HG02870 (cell line): Measurements from ENCODE around the gene HDLBP.

Experiments
- ATAC-seq: cut with Tn5 transposase; IDR thresholded peaks from one replicate; pipeline ENCODE4 v1.9.1; 2021; ENCODE audit warnings: mild to moderate bottlenecking, moderate library complexity; ENCODE audit not compliant: unreplicated experiment

The HDLBP gene

GRCh38 chr2:241230435-241230834 lies 85.0 kb downstream of the HDLBP start:
- no peak for ATAC-seq

- ATAC-seq = no peak
Observed at GRCh38 chr2:241229563-241230401, 85.7 kb downstream of the HDLBP start.

GRCh38 chr2:241228860-241229516 lies 86.5 kb downstream of the HDLBP start:
- no peak for ATAC-seq

- no peak for ATAC-seq
Observed at GRCh38 chr2:241228081-241228859, 87.2 kb downstream of the HDLBP start.

GRCh38 chr2:241227594-241227993 lies 87.9 kb downstream of the HDLBP start:
- ATAC-seq = no peak

GRCh38 chr2:241226723-241227572 lies 88.5 kb downstream of the HDLBP start:
- ATAC-seq = no peak

- ATAC-seq = no peak
Observed at GRCh38 chr2:241225983-241226382, 89.5 kb downstream of the HDLBP start.

GRCh38 chr2:241225545-241225944 lies 89.9 kb downstream of the HDLBP start:
- no peak for ATAC-seq

GRCh38 chr2:241224851-241225438 lies 90.5 kb downstream of the HDLBP start:
- ATAC-seq = no peak

GRCh38 chr2:241224018-241224850 lies 91.2 kb downstream of the HDLBP start:
- no peak for ATAC-seq

GRCh38 chr2:241223211-241224017 lies 92.1 kb downstream of the HDLBP start:
- ATAC-seq = no peak

- no peak for ATAC-seq
Observed at GRCh38 chr2:241219856-241220356, 95.6 kb downstream of the HDLBP start.

GRCh38 chr2:241219030-241219382 lies 96.5 kb downstream of the HDLBP start:
- no peak for ATAC-seq

GRCh38 chr2:241218131-241219029 lies 97.1 kb downstream of the HDLBP start:
- ATAC-seq = no peak

- ATAC-seq = no peak
Observed at GRCh38 chr2:241217320-241218031, 98.0 kb downstream of the HDLBP start.

GRCh38 chr2:241216211-241216761 lies 99.2 kb downstream of the HDLBP start:
- ATAC-seq = no peak
